ENCODE data around the gene RCBTB2. TPM values are rescaled to one million over a fixed set of nuclear protein-coding genes. Genes with fewer than 3 reads are reported as not detected.

RCBTB2 gene
- total RNA-seq, 2 donors from 2014 or later = 3.1 to 7.3 TPM

- Mint-ChIP-seq H3K4me1 (peaks cover 8% of the 10 kb centered on the region), H3K9me3 (peaks cover 15% of the 10 kb centered on the region), H3K36me3 (ENCODE audit: low read depth) (peaks cover 7% of the 10 kb centered on the region), H3K27me3 (ENCODE audit: insufficient read depth) (no peaks in the 10 kb centered on the region), H3K27ac (no peak overlapping the region), H3K4me3 (no peak overlapping the region)
- TF ChIP-seq, protein P1, sequence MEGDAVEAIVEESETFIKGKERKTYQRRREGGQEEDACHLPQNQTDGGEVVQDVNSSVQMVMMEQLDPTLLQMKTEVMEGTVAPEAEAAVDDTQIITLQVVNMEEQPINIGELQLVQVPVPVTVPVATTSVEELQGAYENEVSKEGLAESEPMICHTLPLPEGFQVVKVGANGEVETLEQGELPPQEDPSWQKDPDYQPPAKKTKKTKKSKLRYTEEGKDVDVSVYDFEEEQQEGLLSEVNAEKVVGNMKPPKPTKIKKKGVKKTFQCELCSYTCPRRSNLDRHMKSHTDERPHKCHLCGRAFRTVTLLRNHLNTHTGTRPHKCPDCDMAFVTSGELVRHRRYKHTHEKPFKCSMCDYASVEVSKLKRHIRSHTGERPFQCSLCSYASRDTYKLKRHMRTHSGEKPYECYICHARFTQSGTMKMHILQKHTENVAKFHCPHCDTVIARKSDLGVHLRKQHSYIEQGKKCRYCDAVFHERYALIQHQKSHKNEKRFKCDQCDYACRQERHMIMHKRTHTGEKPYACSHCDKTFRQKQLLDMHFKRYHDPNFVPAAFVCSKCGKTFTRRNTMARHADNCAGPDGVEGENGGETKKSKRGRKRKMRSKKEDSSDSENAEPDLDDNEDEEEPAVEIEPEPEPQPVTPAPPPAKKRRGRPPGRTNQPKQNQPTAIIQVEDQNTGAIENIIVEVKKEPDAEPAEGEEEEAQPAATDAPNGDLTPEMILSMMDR (conservative IDR thresholded peaks at IDR 0.05) = no peak
- Histone ChIP-seq H3K36me3 (ENCODE audit: control insufficient read depth, insufficient read depth, low read length) (no peaks in the 10 kb centered on the region), H3K27me3 (ENCODE audit: control insufficient read depth, insufficient read depth, low read length, poor library complexity, severe bottlenecking) (no peaks in the 10 kb centered on the region), H3K4me3 (ENCODE audit: low read length) (no peak overlapping the region), H3K9me3 (ENCODE audit: control insufficient read depth, low read length) (peaks cover 18% of the 10 kb centered on the region), H3K9ac (ENCODE audit: extremely low read depth, low read length, poor library complexity, severe bottlenecking) (no peak overlapping the region), H3K27ac (ENCODE audit: low read depth, low read length) (no peak overlapping the region), H3K4me1 (ENCODE audit: control insufficient read depth, insufficient read depth, low read length) (peaks cover 2% of the 10 kb centered on the region)
- no peak for DNase-seq
- WGBS, 2 experiments (ENCODE audit: insufficient coverage in 1 of 2, insufficient read length in 1 of 2) = 88 to 95% methylated on average over 1 to 2 of the region's 2 CpGs
Observed at GRCh38 chr13:48449656-48450055, 83.2 kb downstream of the RCBTB2 start.

DNA sequence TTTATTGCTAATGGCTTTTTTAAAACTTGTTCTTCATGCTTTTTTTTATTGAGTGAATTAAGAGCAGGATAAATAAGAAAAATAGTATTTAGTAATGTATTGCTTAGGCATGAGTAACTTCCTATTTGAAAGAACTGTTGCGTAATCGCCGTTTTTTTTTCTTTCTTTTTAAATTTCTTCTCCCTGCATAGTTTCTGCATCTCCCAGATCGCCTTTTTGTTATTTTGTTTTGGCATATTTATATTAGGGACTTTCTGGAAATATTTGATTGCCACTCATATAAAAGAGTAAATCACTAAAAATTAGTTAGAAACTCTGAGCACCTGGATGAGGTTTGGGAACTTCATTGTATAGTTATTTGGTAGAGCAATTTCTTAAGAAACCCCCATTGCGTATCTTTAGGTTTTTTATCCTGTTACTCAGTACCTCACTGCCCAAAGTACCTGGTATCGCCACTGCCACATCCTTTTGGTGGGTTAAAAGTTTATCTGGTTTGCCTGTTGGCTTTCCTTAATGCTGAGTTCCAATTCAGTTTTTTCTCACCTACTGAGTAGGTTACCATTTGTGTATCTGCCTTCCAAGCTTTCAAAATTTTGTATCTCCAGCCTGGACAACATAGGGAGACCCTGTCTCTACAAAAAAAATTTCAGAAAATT, 83.8 kb downstream of the RCBTB2 start:
- Mint-ChIP-seq H3K27ac (no peak overlapping the region), H3K9me3 (peaks cover 15% of the 10 kb centered on the region), H3K4me3 (no peak overlapping the region), H3K27me3 (ENCODE audit: insufficient read depth) (no peaks in the 10 kb centered on the region), H3K4me1 (peaks cover 7% of the 10 kb centered on the region), H3K36me3 (ENCODE audit: low read depth) (peaks cover 7% of the 10 kb centered on the region)
- Histone ChIP-seq H3K9me3 (ENCODE audit: control insufficient read depth, low read length) (peaks cover 18% of the 10 kb centered on the region), H3K9ac (ENCODE audit: extremely low read depth, low read length, poor library complexity, severe bottlenecking) (no peak overlapping the region), H3K27ac (ENCODE audit: low read depth, low read length) (no peak overlapping the region), H3K36me3 (ENCODE audit: control insufficient read depth, insufficient read depth, low read length) (no peaks in the 10 kb centered on the region), H3K4me3 (ENCODE audit: low read length) (no peak overlapping the region), H3K27me3 (ENCODE audit: control insufficient read depth, insufficient read depth, low read length, poor library complexity, severe bottlenecking) (no peaks in the 10 kb centered on the region), H3K4me1 (ENCODE audit: control insufficient read depth, insufficient read depth, low read length) (peaks cover 2% of the 10 kb centered on the region)
- DNase-seq = no peak
- TF ChIP-seq, protein P1 (conservative IDR thresholded peaks at IDR 0.05) = no peak
- WGBS, 2 experiments (ENCODE audit: insufficient coverage in 1 of 2, insufficient read length in 1 of 2) = 80 to 100% methylated on average over 1 to 5 of the region's 6 CpGs

DNA sequence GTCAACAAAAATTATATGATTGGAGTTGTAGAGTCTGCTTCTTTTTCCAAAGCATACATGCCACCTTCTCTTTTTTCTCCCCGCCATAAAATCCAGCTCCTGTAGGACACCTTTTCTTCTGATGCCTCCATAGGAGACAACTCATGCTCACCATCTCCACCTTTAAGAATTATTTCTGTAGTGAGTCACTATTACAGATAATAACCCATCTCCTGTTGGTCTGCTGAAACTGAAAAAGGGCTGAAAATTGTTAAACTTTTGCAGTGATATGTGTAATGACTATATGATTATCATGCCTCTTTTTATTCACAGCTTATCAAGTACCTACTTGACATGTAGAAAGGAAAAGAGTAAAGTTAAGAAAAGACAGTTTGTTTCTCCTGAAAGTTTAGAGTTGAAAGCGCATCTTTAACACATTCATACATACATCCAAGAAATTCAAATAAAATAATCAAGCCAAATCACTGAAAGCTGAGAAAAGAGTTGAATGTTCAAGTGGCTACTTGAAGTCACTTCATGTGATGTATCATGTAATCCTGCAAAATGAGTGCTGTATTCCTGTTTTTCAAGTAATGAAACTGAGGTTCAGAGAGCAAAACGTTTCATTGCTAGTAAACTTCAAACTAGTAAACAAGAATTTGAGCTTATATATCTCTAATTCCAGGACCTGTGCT, 84.5 kb downstream of the RCBTB2 start:
- Histone ChIP-seq H3K36me3 (ENCODE audit: control insufficient read depth, insufficient read depth, low read length) (no peaks in the 10 kb centered on the region), H3K9me3 (ENCODE audit: control insufficient read depth, low read length) (peaks cover 18% of the 10 kb centered on the region), H3K27ac (ENCODE audit: low read depth, low read length) (no peak overlapping the region), H3K4me1 (ENCODE audit: control insufficient read depth, insufficient read depth, low read length) (peaks cover 2% of the 10 kb centered on the region), H3K9ac (ENCODE audit: extremely low read depth, low read length, poor library complexity, severe bottlenecking) (no peak overlapping the region), H3K4me3 (ENCODE audit: low read length) (no peak overlapping the region), H3K27me3 (ENCODE audit: control insufficient read depth, insufficient read depth, low read length, poor library complexity, severe bottlenecking) (no peaks in the 10 kb centered on the region)
- Mint-ChIP-seq H3K4me1 (peaks cover 4% of the 10 kb centered on the region), H3K4me3 (no peak overlapping the region), H3K36me3 (ENCODE audit: low read depth) (peaks cover 7% of the 10 kb centered on the region), H3K9me3 (peaks cover 15% of the 10 kb centered on the region), H3K27me3 (ENCODE audit: insufficient read depth) (no peaks in the 10 kb centered on the region), H3K27ac (no peak overlapping the region)
- 100% methylated on average over 2 of the region's 3 CpGs; no CpG with 5 or more reads in 1 of the 2 experiments for WGBS, 2 experiments (ENCODE audit: insufficient coverage in 1 of 2, insufficient read length in 1 of 2)
- DNase-seq = no peak
- TF ChIP-seq, protein P1 (conservative IDR thresholded peaks at IDR 0.05) = no peak

Measured in endodermal cell (in vitro differentiated cells).